ENCODE data around the gene STARD10. TPM values are rescaled to one million over a fixed set of nuclear protein-coding genes. Genes with fewer than 3 reads are reported as not detected.

Gene STARD10
- total RNA-seq, 1 experiment from 2014 or later: 26.8 TPM

DNA sequence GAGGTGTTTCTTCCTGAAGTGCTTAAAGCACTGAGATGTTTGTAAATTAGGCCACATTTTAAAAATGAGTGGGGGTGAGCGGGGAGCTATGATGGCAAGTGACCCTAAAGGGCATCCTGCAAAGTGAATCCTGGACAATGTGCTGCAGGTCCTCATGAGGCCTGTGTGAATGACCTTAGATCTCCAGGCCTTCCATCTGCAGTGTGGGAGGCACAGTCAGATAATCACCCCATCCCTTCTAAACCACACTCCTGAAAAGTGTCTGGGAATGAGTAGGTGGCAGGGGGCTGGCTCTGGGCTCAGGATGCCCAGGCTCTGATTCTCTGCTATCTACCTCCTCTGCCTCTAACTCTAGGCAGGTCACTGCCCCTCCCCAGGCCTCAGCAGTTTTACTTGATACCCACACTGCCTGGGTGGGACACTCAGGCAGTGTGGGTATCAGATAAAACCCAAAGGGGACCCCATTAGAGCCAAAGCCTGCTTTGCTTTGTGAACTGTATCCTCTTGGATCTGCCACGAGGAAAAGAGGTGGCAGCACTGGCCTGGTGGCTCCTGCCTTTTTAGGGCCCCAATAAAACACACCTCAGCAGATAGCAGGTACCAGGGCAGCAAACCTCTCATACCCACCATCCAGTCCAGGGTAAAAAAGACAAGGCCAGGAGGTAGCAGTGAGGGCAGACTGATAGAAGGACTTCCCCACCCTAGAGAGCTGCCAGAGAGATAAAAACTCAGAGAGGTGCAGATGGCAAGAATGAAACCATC lies 10.5 kb downstream of the STARD10 start:
- Histone ChIP-seq H3K36me3 (replicated peaks; ENCODE audit: control insufficient read depth, insufficient read depth, low read length) (no peaks in the 10 kb centered on the region; the same call in 1 of the 2 replicates), H3K27me3 (ENCODE audit: control insufficient read depth, insufficient read depth, low read length) (peaks cover 14% of the 10 kb centered on the region), H3K4me3 (ENCODE audit: insufficient read depth, low read depth, low read length) (no peak overlapping the region)
- peak; percentile 20 for DNase-seq

DNA sequence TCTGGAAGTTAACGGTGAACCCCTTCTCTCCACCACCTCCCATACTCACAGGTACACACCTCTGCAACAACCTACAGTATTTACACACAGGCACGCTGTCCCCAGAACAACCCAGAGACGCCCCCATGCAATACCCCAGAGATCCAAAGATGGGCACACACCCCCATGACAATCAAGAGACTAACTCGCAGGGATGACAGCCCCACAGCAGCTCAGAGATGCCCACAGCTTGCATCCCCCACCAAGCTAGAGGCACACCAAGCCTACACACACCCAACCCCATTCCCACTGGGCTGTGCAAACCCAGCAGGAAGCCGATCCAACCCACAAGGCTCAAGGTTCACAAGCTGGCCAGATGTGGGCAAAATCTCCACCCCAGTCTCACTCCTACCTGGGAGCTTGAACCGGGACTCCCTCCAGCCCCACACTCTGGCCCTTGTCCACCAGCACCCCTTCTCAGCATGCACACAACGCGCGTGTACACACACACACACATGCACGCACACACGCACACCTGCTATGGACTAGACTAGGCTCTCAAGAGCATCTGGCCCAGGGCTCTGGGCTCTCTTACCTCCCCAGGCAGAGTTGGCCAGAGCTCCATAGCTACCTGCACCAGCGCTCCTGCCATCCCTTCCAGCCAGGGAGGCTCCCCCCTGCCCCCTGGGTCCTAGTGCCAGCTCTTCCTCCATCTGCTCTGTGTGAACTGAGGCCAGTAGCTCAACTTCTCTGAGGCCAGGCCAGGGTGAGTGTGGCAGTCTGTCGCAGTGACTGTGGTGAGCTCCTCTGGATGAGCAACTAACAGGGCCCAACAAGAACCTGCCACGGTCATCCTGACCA lies 11.5 kb downstream of the STARD10 start:
- Histone ChIP-seq H3K36me3 (replicated peaks; ENCODE audit: control insufficient read depth, insufficient read depth, low read length) (no peaks in the 10 kb centered on the region; the same call in none of the 2 replicates), H3K4me3 (ENCODE audit: insufficient read depth, low read depth, low read length) (peak overlapping the region; percentile 45), H3K27me3 (ENCODE audit: control insufficient read depth, insufficient read depth, low read length) (peaks cover 14% of the 10 kb centered on the region)
- peak; percentile 88 for DNase-seq

DNA sequence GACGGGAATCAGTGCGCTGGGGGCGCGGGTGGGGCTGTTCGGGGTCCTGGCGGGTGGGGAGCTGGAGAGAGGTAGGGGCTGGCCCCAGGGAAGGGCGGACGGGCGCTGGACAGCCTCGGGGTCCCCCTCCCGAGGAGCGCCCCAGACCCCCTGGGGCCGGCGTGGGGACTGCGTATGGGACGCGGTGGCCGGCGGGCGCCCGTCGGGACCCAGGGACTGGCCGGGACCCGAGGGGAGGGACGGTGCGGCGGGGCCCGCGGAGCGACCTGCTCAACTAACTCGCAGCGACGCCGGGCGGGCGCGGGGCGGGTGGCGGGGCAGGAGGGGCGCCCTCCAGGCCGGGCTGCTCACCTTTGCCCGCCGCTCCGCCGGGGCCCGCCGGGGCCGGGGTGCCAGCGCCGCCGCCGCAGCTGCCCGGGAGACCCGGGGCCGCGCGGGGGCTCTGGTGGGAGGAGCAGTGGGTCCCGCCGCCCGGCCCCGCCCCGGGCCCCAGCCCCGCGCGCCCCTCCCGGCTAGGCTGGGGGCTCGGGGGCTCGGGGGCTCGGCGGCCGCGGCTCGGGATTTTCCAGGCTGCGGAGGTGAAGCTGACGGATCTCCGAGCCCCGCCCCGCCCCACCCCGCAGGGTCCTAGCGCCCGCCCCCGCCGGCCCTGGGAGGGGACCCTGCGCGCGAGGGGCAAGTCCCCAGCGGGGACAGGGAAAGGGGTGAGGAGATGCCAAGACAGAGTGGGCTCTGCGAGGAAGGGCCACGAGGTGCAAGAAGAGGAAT lies 12.3 kb downstream of the STARD10 start:
- DNase-seq: peak; percentile 97
- Histone ChIP-seq H3K27me3 (ENCODE audit: control insufficient read depth, insufficient read depth, low read length) (peaks cover 14% of the 10 kb centered on the region), H3K36me3 (replicated peaks; ENCODE audit: control insufficient read depth, insufficient read depth, low read length) (no peaks in the 10 kb centered on the region; the same call in none of the 2 replicates), H3K4me3 (ENCODE audit: insufficient read depth, low read depth, low read length) (peak overlapping the region; percentile 57)

DNA sequence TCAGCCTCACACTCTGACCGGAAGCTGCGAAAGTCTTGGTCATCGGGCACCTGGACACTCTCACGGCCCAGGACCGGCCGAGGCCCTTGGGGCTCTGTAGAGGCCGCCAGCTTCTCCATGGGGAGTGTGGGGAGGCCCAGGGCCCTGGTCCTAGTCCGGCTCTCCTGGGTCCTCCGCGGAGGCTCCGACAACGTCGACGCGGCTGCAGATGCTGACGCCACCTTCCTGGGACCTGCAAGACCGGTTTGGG lies 12.9 kb downstream of the STARD10 start:
- H3K4me3 ChIP-seq (ENCODE audit: insufficient read depth, low read depth, low read length): peak overlapping the region; percentile 57
- DNase-seq: no peak
- H3K36me3 ChIP-seq (replicated peaks; ENCODE audit: control insufficient read depth, insufficient read depth, low read length): no peaks in the 10 kb centered on the region; the same call in none of the 2 replicates
- H3K27me3 ChIP-seq (ENCODE audit: control insufficient read depth, insufficient read depth, low read length): peaks cover 14% of the 10 kb centered on the region

DNA sequence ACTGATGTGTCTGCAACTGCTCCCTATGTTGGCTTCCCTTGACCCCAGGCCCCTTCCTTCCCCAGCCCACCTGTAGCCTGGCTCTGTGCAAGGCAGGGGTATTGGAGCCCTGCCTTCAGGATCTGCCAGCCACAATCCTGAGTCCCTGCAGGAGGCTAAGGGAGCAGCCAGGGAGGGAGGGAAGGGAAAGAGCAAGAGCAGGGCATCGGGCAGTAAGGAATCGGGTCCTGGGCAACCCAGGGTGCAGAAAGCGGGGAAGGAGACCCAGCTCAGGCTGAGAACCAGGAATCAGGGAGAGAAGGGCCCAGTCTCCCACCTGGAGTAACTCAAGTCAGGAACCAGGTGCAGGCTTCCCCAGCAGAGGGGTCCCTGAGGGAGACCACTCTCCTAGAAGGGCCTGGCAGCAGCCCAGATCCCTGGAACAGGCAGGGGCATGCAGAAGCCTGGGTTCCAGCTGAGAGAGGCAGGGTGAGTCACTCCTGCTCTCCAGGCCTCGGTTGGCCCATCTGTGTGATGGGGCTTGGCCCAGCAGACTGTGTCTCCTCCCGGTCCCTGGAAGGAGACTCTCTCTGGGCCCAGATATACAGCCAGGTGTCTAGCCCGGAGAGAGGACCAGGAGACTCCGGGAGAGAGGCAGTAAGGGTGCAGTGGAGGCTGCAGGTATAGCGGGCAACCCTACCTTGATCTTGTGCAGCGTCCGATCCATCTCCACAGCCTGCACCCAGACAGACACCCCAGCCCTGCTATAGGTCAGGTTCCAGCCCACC lies 13.4 kb downstream of the STARD10 start:
- H3K27me3 ChIP-seq (ENCODE audit: control insufficient read depth, insufficient read depth, low read length): peaks cover 14% of the 10 kb centered on the region
- DNase-seq: peak; percentile 72
- H3K36me3 ChIP-seq (replicated peaks; ENCODE audit: control insufficient read depth, insufficient read depth, low read length): no peaks in the 10 kb centered on the region; the same call in none of the 2 replicates
- peak overlapping the region; percentile 57 for H3K4me3 ChIP-seq (ENCODE audit: insufficient read depth, low read depth, low read length)

DNA sequence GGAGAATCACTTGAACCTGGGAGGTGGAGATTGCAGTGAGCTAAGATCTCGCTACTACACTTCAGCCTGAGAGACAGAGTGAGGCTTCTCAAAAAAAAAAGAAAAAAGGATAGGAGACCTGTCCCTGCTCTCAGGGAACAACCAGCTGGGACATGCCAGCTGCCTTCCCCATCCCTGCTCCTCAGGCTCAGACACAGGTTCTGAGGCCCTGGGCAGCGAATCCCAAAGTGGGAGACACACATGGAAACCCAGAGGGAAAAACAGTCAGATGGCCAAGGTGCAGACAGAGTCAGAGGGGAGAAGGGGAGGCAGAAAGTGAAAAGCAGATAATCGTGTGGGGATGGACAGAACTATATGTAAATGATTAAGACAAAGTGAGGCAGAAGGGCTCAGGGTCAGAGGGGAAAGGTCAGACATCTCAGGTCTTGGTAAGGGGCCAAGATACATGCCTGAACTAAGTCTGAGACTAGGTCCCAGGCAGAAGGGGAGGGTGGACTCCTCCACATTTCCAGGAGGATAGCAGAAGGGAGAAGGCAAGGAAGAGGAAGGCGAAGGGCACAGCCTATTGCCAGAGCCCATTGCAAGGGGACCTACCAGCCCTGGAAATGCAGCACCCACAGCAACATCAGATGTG lies 14.2 kb downstream of the STARD10 start:
- Histone ChIP-seq H3K27me3 (ENCODE audit: control insufficient read depth, insufficient read depth, low read length) (peaks cover 14% of the 10 kb centered on the region), H3K4me3 (ENCODE audit: insufficient read depth, low read depth, low read length) (no peak overlapping the region), H3K36me3 (replicated peaks; ENCODE audit: control insufficient read depth, insufficient read depth, low read length) (no peaks in the 10 kb centered on the region; the same call in none of the 2 replicates)
- DNase-seq: no peak

DNA sequence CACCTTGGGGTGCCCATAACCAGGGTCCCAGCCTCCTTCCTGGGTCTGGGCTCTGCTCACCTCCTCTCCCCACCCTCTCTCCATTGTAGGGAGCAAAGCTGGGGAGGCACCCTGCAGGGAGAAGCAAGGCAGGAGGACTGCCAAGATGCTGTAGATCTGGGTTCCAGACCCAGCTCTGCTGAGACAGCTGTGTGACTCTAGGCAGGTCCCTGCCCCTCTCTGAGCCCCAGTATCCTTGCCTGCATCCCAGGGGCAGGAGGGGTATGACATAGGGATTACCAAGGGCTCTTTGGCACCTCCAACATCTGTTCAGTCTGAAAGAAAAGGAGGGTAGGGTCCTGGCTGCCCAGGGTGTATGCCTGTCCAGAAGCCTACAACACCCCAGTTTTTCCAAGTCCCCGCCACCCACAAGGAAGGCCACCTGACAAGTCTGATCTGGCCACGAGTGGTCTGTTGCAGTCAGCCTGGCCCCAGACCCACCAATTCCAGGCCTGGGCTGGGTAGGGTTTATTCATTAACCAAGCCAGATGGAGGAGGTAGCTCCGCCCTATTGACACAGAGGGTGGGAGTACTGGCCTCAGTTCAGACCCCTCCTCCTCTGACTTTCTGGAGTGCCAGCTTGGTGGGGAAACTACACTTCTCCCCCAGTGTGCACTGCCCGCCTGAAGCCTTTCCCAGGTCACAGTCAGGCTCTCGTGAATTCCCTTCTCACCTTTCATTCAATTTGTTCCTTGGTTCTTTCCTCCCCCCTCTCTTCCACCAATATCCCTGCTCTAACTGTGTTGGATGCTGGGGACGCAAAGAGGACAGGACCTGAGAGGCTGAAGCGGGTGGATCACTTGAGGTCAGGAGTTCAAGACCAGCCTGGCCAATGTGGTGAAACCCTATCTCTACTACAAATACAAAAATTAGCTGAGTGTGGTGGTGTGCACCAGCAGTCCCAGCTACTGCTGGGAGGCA lies 15.0 kb downstream of the STARD10 start:
- Histone ChIP-seq H3K4me3 (ENCODE audit: insufficient read depth, low read depth, low read length) (no peak overlapping the region), H3K36me3 (replicated peaks; ENCODE audit: control insufficient read depth, insufficient read depth, low read length) (no peaks in the 10 kb centered on the region; the same call in none of the 2 replicates), H3K27me3 (ENCODE audit: control insufficient read depth, insufficient read depth, low read length) (peaks cover 14% of the 10 kb centered on the region)
- DNase-seq: no peak

DNA sequence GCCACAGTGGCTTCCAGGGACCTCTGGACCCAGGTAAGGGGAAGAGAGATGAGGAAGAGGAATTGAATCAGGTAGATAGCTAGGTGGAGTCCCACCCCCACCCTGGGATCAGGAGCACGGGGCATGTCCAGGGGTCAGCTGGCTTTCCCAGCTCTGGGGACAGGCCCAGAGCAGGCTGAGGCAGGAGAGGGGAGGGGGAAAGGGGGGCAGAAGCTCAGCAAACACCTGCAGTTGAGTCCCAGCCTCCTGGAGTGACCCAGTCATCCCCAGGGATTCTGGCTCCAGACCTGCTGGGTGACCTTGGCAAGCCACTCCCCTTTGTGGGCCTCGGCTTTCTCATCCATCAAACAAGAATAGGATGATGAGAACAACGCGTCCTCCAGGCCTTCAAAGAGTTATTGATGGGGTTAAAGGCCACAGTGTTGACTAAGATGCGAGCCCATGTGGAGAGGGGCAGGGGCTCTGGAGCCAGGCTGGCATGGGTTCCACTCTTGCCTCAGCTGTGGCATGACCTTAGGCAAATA lies 16.0 kb downstream of the STARD10 start:
- Histone ChIP-seq H3K36me3 (replicated peaks; ENCODE audit: control insufficient read depth, insufficient read depth, low read length) (no peaks in the 10 kb centered on the region; the same call in none of the 2 replicates), H3K27me3 (ENCODE audit: control insufficient read depth, insufficient read depth, low read length) (peaks cover 14% of the 10 kb centered on the region), H3K4me3 (ENCODE audit: insufficient read depth, low read depth, low read length) (no peak overlapping the region)
- DNase-seq: no peak

DNA sequence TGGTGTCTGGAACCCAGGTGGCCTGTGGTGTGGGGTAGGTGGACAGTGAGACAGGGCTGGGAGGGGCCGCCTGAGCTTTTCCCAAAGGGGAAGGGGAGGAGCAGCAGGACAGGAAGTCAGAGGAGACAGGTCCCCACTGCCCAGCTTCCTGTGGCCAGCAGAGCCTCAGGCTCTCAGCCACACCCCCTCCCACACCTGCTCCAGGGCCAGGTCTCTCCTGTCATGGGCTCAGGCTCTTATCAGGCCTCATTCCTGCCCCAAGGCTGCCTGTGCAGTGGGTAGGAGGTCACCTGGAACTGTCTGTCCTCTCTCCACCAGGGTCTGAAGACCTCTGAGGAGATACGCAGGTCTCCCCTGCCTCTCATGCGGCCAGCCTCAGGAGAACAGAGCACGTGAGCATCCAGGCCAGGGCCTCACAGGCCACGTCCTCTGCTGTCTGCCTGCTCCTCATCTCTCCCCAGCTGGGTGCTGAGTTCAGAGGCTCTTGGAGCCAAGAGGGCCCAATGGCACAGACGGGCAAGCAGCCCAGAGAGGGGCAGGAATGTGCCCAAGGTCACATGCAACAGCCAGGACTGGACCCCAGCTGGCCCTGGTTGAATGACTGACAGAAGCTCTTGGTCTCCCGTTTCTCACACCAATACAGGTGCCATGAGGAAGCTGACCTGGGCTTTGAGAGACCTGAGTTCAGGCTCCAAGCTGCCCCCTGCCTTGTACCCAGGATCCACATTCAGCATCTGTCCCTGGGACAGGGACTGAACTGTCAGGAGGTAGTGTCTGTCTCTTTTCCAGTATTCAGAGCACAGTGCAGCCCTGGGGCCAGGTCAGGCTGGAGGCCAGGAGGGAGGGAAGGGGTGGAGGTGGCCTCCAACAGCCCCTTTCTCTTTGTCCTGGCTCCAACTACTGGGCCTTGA lies 16.7 kb downstream of the STARD10 start:
- Histone ChIP-seq H3K27me3 (ENCODE audit: control insufficient read depth, insufficient read depth, low read length) (peaks cover 14% of the 10 kb centered on the region), H3K4me3 (ENCODE audit: insufficient read depth, low read depth, low read length) (no peak overlapping the region), H3K36me3 (replicated peaks; ENCODE audit: control insufficient read depth, insufficient read depth, low read length) (no peaks in the 10 kb centered on the region; the same call in none of the 2 replicates)
- peak; percentile 68 for DNase-seq

DNA sequence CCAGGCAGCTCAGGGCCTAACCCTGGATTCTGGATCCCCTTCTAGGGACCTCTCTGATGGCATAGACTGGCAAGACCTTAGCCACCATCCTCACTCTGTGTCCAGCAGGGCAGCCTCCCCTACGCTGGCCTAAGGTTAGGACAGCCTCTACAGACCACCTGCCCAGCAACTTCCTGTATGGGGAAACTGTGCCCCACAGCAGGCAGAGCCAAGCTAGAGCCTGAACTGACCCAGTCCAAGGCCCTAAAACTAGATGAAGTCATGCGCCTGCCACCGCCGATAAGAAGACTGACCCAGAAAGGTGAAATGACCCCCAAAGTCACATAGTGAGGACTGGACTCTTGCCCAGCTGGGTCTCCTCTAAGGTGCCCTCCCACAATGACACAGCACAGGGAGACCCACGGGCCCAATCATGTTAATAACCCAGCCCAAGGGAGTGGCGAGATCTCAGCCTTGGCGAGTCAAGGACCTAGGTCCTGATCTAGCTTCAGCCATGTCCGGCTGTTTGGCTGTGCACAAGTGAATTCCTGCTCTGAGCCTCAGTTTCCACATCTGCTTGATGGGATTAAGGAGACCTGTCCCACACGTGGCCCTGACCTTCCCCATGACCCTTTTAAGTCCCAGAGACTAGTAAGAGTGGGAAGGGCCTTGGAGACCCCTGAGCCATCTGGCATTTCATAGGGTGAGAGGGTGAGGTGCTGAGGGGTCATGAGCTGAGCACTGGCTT lies 17.6 kb downstream of the STARD10 start:
- no peak for DNase-seq
- Histone ChIP-seq H3K36me3 (replicated peaks; ENCODE audit: control insufficient read depth, insufficient read depth, low read length) (no peaks in the 10 kb centered on the region; the same call in none of the 2 replicates), H3K4me3 (ENCODE audit: insufficient read depth, low read depth, low read length) (no peak overlapping the region), H3K27me3 (ENCODE audit: control insufficient read depth, insufficient read depth, low read length) (peaks cover 13% of the 10 kb centered on the region)

DNA sequence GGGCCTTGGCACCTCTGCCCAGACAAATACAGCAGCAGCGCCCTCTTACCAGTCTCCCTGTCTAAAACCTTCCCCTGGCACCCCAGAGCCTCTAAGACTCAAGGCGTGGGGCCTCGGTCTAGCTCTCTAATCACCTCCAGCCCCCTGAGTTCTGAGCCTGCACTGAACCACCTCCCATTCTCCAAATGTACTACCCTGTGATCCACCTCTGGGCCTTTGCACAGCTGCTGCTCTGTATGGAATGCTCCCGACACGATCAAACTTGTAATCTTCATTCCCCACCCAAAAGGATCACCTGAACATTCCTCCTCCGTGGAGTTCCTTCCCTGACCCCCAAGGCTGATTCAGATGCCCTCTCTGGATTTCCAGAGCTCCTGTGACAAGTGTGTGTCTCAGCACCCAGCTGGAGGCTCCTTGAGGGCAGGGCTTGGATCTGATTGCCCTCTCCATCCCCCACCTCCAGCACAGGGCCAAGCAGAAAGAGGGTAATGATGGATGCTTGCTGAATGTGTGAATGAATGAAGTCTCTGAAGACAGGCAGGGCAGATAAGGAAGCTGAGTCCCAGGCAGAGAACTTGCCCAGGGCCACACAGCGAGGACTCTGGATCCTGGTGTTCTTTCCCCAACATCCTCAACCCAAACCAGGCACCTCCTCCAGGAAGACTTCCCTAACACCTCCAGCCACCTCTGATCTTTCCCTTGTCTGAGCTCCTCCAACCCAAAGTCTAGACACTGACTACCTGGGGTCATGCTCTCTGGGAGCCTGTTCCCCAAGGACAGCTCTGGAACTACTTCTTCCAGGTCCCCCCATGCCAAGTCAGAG lies 18.3 kb downstream of the STARD10 start:
- peaks cover 5% of the 10 kb centered on the region for H3K27me3 ChIP-seq (ENCODE audit: control insufficient read depth, insufficient read depth, low read length)
- DNase-seq: no peak
- no peak overlapping the region for H3K4me3 ChIP-seq (ENCODE audit: insufficient read depth, low read depth, low read length)

More for the DNA sequence above, 18.3 kb downstream of the STARD10 start:
- no peaks in the 10 kb centered on the region; the same call in none of the 2 replicates for H3K36me3 ChIP-seq (replicated peaks; ENCODE audit: control insufficient read depth, insufficient read depth, low read length)

All from H7 (cell line).